Measurements from ENCODE around the gene COX7B. TPM values are rescaled to one million over a fixed set of nuclear protein-coding genes. Genes with fewer than 3 reads are reported as not detected.

COX7B gene
- total and polyA plus RNA-seq, 2 of the 8 experiments (the other 6 are each of a cell fraction or from before 2014, with no cell fraction given): 268 to 974 TPM

DNA sequence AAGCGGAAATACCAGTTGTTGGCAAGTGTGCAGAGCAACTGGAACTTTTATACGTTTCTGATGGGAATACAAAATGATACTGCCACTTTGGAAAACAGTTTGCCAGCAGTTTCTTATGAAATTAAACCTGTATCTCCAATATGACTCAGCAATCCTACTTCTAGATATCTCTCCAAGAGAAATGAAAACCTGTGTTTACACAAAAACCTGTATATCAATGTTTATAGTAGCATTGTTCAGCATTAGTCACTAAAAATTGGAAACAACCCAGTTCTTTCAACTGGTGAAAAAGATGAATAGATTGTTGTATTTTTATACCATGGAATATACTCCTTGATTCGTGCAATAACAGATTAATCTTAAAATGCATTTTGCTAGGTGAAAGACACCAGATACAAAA lies 38.0 kb downstream of the COX7B start:
- no peak overlapping the region for H3K18ac ChIP-seq (ENCODE audit: extremely low read depth, low read length)
- no peak overlapping the region for H3K4ac ChIP-seq (replicated peaks; ENCODE audit: insufficient read length, low read depth, low read length)
- H3K14ac ChIP-seq (ENCODE audit: insufficient read length): no peak overlapping the region
- H2BK5ac ChIP-seq (ENCODE audit: low read depth, low read length): no peak overlapping the region
- no peaks in the 10 kb centered on the region for H3K9me3 ChIP-seq (ENCODE audit: insufficient read depth in 2 of 2, low read depth in 1 of 2, low read length in 1 of 2)
- no peak overlapping the region for H3K9ac ChIP-seq (replicated peaks in 1 of 4; ENCODE audit: extremely low read depth in 1 of 4, low read depth in 3 of 4, low read length in 3 of 4)
- H2AK5ac ChIP-seq (ENCODE audit: low read depth, low read length): no peak overlapping the region
- H3K23me2 ChIP-seq (ENCODE audit: low read depth, low read length): no peaks in the 10 kb centered on the region; the same call in 1 of the 2 replicates
- no peak overlapping the region for H4K91ac ChIP-seq (replicated peaks; ENCODE audit: insufficient read length, low read length)
- H2BK15ac ChIP-seq (ENCODE audit: low read length): no peak overlapping the region
- no peak overlapping the region for H4K8ac ChIP-seq (ENCODE audit: extremely low read depth, insufficient read depth, low read length)
- WGBS, 2 experiments (ENCODE audit: extremely low coverage in 1 of 2, insufficient coverage in 1 of 2, insufficient read length in 1 of 2, insufficient replicate concordance in 2 of 2, low coverage in 1 of 2, low lambda C conversion rate in 2 of 2, missing lambda C conversion rate in 1 of 2): 94% methylated on average over 3 of the region's 3 CpGs; no CpG with 5 or more reads in 1 of the 2 experiments
- H3K4me3 ChIP-seq (ENCODE audit: extremely low read depth in 1 of 4, insufficient read depth in 2 of 4, low read depth in 3 of 4, low read length in 4 of 4): no peak overlapping the region
- H3K4me2 ChIP-seq (ENCODE audit: insufficient read depth in 1 of 2, low read depth in 2 of 2, low read length in 2 of 2): no peak overlapping the region
- H3K27ac ChIP-seq (ENCODE audit: low read depth, low read length): no peak overlapping the region
- no peaks in the 10 kb centered on the region for H3K4me1 ChIP-seq (replicated peaks in 1 of 4; ENCODE audit: control insufficient read depth in 3 of 4, insufficient read depth in 4 of 4, low read length in 3 of 4)
- H2BK20ac ChIP-seq (ENCODE audit: low read length): no peak overlapping the region
- H3K79me2 ChIP-seq (ENCODE audit: control insufficient read depth in 1 of 2, insufficient read depth in 2 of 2, low read length in 2 of 2): no peaks in the 10 kb centered on the region
- no peak overlapping the region for H3K56ac ChIP-seq (replicated peaks; ENCODE audit: insufficient read length, low read depth, low read length)
- H3K36me3 ChIP-seq (ENCODE audit: control insufficient read depth in 2 of 4, insufficient read depth in 4 of 4, low read length in 3 of 4): no peaks in the 10 kb centered on the region
- no peak overlapping the region for H2BK12ac ChIP-seq (ENCODE audit: low read depth, low read length)
- no peaks in the 10 kb centered on the region for H4K20me1 ChIP-seq (replicated peaks in 1 of 2; ENCODE audit: control insufficient read depth in 1 of 2, insufficient read depth in 2 of 2, low read length in 2 of 2)
- ChIA-PET CTCF (ENCODE audit: partially characterized antibody) (no interaction called here), POLR2A (ENCODE audit: partially characterized antibody) (no interaction called here)
- H3K79me1 ChIP-seq (ENCODE audit: low read depth, low read length): no peaks in the 10 kb centered on the region
- H3K27me3 ChIP-seq (replicated peaks in 1 of 4; ENCODE audit: control insufficient read depth in 3 of 4, extremely low read depth in 1 of 4, insufficient read depth in 3 of 4, low read length in 3 of 4): no peaks in the 10 kb centered on the region
- no peak overlapping the region for H4K5ac ChIP-seq (ENCODE audit: insufficient read length, low read depth, low read length)
- DNase-seq (ENCODE audit: low read depth in 1 of 2, low spot score in 2 of 2): no peak
- FAIRE-seq: no peak
- H2AFZ ChIP-seq (ENCODE audit: low read length): no peak overlapping the region
- no peak overlapping the region for H3K23ac ChIP-seq (ENCODE audit: insufficient read length)
- no peak overlapping the region for H2BK120ac ChIP-seq (replicated peaks; ENCODE audit: low read depth, low read length)
- TF ChIP-seq SP4 (IDR thresholded peaks at IDR 0.05; ENCODE audit: low read length) (no peak), JUN (IDR thresholded peaks at IDR 0.05; ENCODE audit: low read depth, low read length) (no peak), BRCA1 (IDR thresholded peaks at IDR 0.05; ENCODE audit: low read depth, low read length) (no peak), POU5F1 (IDR thresholded peaks at IDR 0.05; ENCODE audit: low read depth, low read length) (no peak), SAP30 (IDR thresholded peaks at IDR 0.05; ENCODE audit: insufficient read depth, insufficient replicate concordance, low read length) (no peak), SIN3A (conservative IDR thresholded peaks at IDR 0.05 in 1 of 2, IDR thresholded peaks at IDR 0.05 in 1 of 2; ENCODE audit: low read depth in 1 of 2, low read length in 2 of 2) (no peak), CTCF (IDR thresholded peaks at IDR 0.05; ENCODE audit: control extremely low read depth in 1 of 3, insufficient read depth in 1 of 3, low read depth in 1 of 3, low read length in 3 of 3) (no peak), TAF1 (IDR thresholded peaks at IDR 0.05; ENCODE audit: low read depth, low read length) (no peak), JUND (IDR thresholded peaks at IDR 0.05; ENCODE audit: low read length) (no peak), NANOG (IDR thresholded peaks at IDR 0.05; ENCODE audit: insufficient read depth, low read depth, low read length, poor library complexity, severe bottlenecking) (no peak), ASH2L (IDR thresholded peaks at IDR 0.05; ENCODE audit: low read length) (no peak), SIRT6 (IDR thresholded peaks at IDR 0.05; ENCODE audit: low read length) (no peak), BACH1 (IDR thresholded peaks at IDR 0.05; ENCODE audit: low read length) (no peak)
